Measurements from ENCODE around the gene ALAS2.

GRCh38 chrX:54999717-55000598 lies 30.8 kb downstream of the ALAS2 start, which contains the start of gene APEX2:
- no peak for TF ChIP-seq CTCF (IDR thresholded peaks at IDR 0.05; ENCODE audit: insufficient read depth, low read length)
- TF ChIP-seq, protein P1, sequence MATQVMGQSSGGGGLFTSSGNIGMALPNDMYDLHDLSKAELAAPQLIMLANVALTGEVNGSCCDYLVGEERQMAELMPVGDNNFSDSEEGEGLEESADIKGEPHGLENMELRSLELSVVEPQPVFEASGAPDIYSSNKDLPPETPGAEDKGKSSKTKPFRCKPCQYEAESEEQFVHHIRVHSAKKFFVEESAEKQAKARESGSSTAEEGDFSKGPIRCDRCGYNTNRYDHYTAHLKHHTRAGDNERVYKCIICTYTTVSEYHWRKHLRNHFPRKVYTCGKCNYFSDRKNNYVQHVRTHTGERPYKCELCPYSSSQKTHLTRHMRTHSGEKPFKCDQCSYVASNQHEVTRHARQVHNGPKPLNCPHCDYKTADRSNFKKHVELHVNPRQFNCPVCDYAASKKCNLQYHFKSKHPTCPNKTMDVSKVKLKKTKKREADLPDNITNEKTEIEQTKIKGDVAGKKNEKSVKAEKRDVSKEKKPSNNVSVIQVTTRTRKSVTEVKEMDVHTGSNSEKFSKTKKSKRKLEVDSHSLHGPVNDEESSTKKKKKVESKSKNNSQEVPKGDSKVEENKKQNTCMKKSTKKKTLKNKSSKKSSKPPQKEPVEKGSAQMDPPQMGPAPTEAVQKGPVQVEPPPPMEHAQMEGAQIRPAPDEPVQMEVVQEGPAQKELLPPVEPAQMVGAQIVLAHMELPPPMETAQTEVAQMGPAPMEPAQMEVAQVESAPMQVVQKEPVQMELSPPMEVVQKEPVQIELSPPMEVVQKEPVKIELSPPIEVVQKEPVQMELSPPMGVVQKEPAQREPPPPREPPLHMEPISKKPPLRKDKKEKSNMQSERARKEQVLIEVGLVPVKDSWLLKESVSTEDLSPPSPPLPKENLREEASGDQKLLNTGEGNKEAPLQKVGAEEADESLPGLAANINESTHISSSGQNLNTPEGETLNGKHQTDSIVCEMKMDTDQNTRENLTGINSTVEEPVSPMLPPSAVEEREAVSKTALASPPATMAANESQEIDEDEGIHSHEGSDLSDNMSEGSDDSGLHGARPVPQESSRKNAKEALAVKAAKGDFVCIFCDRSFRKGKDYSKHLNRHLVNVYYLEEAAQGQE (IDR thresholded peaks at IDR 0.05; ENCODE audit: insufficient replicate concordance, low read depth) = no peak
- peak; percentile 65 for TF ChIP-seq POLR2AphosphoS5 (IDR thresholded peaks at IDR 0.05; ENCODE audit: low read depth)
- peak; percentile 65; the same call in 1 of the 2 replicates for TF ChIP-seq SPI1 (IDR thresholded peaks at IDR 0.05; ENCODE audit: borderline replicate concordance, low read depth)
- TF ChIP-seq GABPA (IDR thresholded peaks at IDR 0.05; ENCODE audit: low read depth) = peak; percentile 26; the same call in 1 of the 2 replicates
